HG02678 (cell line): ENCODE data around the gene SIGLEC15.
A peak's percentile ranks its signal among the peaks of the same experiment; 100 is the strongest.

ENCODE experiments used
- ATAC-seq: cut with Tn5 transposase; IDR thresholded peaks from one replicate; pipeline ENCODE4 v1.9.1; 2021; ENCODE audit warnings: mild to moderate bottlenecking, moderate library complexity; ENCODE audit not compliant: unreplicated experiment

The SIGLEC15 gene

GRCh38 chr18:45874491-45875184 lies 49.2 kb downstream of the SIGLEC15 start:
- peak; percentile 94 for ATAC-seq

DNA sequence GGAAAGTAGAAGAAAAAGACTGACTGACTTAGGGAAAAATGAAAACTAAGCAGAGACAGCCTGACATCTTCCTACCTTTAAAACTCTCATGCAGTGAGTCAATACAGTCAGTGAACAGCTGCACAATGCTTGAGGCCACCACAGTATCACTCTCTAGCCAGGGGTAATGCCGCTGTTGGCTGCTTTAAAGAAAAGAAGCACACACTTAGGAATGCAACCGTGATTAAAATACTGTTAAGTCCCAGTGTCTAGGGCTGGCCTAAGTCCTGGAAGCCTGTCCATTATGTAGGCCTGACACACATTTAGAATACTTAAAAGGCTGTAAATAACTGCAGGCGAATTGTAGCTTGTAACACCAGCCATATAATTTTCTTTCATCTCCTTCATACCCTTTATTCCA lies 50.7 kb downstream of the SIGLEC15 start:
- no peak for ATAC-seq

GRCh38 chr18:45877403-45877802 lies 51.9 kb downstream of the SIGLEC15 start:
- no peak for ATAC-seq

DNA sequence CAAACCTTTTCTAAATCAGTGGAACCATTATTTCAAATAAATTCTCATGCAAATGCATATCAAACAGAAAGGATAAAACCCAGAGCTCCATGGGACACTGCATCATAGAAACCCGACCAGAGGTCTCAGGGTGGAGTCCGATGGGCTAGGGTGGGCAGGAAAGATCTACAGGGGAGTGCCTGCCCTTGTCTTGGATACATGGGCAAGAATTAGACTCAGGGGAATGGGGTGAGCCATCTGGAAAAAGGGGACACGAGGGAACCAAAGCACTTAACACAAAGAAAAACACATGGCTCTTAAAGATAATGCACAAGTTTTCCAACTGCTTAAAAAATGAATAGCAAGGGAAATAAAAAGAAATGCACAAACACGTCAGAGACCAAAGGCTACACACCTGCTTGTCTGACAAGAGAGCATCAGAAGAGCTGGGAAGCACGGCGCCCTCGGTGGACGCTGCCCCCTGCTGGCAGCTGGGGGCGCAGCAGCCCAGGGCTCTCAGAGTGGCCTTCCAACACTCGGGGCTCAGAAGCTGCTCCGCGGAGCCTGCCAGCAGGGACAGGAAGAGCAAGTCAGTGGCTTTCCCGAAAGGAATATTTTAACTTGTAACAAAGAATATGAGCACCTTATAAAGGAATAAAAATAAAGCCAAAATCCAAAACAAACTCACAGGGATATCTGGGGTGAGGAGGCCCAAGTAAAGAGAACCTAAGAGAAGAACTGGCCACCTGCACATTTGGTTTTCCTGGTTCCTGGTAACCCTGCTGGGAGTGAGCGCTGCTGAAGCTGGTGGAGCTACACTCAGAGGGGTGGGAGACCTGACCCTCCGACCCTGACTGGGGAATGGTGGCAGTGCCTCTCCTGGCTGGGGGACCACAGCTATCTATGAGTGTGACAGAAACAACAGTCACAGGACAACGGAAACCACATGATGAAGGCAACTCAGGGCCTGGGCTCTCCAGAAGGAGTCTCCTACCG lies 54.5 kb downstream of the SIGLEC15 start:
- ATAC-seq: peak; percentile 85

- no peak for ATAC-seq
Observed at GRCh38 chr18:45880876-45881558, 55.5 kb downstream of the SIGLEC15 start.

- ATAC-seq: no peak
Observed at GRCh38 chr18:45887585-45887984, 62.1 kb downstream of the SIGLEC15 start.

DNA sequence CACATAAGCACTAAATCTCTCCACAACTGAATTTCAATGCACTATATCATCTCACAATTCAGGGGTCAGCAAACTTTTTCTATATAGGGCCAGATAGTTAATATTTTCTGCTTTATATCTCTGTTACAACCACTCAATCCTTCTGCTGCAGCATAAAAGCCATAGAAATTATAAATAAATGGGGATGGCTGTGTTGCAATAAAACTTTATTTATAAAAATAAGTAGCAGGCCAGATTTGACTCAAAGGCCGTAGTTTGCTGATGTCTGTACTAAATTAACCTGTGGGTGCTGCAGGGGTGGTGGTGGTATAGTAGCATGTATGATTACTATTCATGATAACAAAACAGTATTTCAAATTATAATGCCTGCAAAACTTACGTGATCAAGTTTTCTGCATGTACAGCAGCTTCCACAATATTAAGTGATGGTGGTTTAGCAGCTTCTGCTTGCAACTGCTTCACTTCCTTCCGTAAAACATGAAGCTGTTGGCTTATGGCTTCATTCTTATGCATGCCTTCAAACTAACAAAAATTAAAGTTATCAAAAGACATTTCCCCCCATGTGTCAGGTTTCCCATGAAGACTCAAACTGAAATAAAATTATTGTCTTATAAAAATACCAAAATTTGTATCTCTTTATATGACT lies 64.1 kb downstream of the SIGLEC15 start:
- ATAC-seq: no peak

DNA sequence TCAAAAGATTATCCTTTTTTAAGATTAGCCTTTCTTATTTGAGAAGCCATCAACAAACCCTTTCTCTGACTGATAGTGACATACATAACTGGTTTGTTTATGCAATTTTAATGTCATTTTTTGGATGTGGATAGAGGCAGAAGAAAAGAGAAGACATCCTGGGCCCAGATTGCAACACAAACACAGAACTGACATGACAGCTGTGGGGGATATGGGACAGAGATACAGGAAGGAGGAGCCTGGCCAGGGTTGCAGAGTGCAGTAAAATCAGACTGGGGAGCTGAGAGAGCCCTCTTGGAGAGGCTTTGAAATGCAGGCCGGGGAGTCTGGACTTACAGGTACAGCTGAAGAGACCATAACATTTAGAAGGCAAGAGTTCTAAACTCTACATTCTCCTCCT lies 65.1 kb downstream of the SIGLEC15 start:
- no peak for ATAC-seq

- no peak for ATAC-seq
Observed at GRCh38 chr18:45891806-45892205, 66.3 kb downstream of the SIGLEC15 start.
